Endodermal cell (in vitro differentiated cells): ENCODE measurements around the gene POLR1C. TPM values are rescaled to one million over a fixed set of nuclear protein-coding genes. Genes with fewer than 3 reads are reported as not detected.
"Not testable (repeated sequence)": the region's sequence is repeated elsewhere in the genome, so short reads cannot be mapped to it uniquely, and the experiment has no call there.

Experiments used
- DNase-seq: peaks from one replicate; pipeline ENCODE4 v3.0.0-alpha.2; 2017
- H3K27ac ChIP-seq: 2 replicates; pipeline ENCODE4 v1.5.1; 2013; ENCODE audit warnings: mild to moderate bottlenecking, low read depth, low read length, moderate library complexity
- H3K27me3 ChIP-seq: 2 replicates; pipeline ENCODE4 v1.6.1; 2013; ENCODE audit warnings: mild to moderate bottlenecking, low read length, moderate library complexity; ENCODE audit not compliant: insufficient read depth, control insufficient read depth, poor library complexity, severe bottlenecking
- H3K36me3 ChIP-seq: 2 replicates; pipeline ENCODE4 v1.7.0; 2013; ENCODE audit warnings: mild to moderate bottlenecking, low read length, moderate library complexity; ENCODE audit not compliant: control insufficient read depth, insufficient read depth
- H3K4me1 ChIP-seq: one replicate; pipeline ENCODE4 v1.7.0; 2013; ENCODE audit warnings: low read length; ENCODE audit not compliant: control insufficient read depth, insufficient read depth
- H3K4me3 ChIP-seq: 2 replicates; pipeline ENCODE4 v1.5.1; 2013; ENCODE audit warnings: mild to moderate bottlenecking, low read length, moderate library complexity
- H3K9ac ChIP-seq: 2 replicates; pipeline ENCODE4 v1.6.1; 2013; ENCODE audit warnings: mild to moderate bottlenecking, low read length, moderate library complexity; ENCODE audit not compliant: poor library complexity, severe bottlenecking; ENCODE audit errors: extremely low read depth
- H3K9me3 ChIP-seq: 2 replicates; pipeline ENCODE4 v1.6.1; 2013; ENCODE audit warnings: mild to moderate bottlenecking, low read length, moderate library complexity; ENCODE audit not compliant: control insufficient read depth
- H3K27ac Mint-ChIP-seq: 2 replicates; pipeline ENCODE4 v1.8.0; 2020; ENCODE audit warnings: mixed read lengths
- H3K27me3 Mint-ChIP-seq: 2 replicates; pipeline ENCODE4 v1.8.0; 2021; ENCODE audit warnings: mild to moderate bottlenecking, mixed read lengths; ENCODE audit not compliant: insufficient read depth
- H3K36me3 Mint-ChIP-seq: 2 replicates; pipeline ENCODE4 v1.8.0; 2020; ENCODE audit warnings: low read depth, mixed read lengths
- H3K4me1 Mint-ChIP-seq: 2 replicates; pipeline ENCODE4 v1.8.0; 2020; ENCODE audit warnings: mixed read lengths
- H3K4me3 Mint-ChIP-seq: 2 replicates; pipeline ENCODE4 v1.8.0; 2020; ENCODE audit warnings: mild to moderate bottlenecking, moderate library complexity, mixed read lengths
- H3K9me3 Mint-ChIP-seq: 2 replicates; pipeline ENCODE4 v1.8.0; 2020; ENCODE audit warnings: mild to moderate bottlenecking, mixed read lengths
- WGBS, 2 experiments: methylation state at CpG; one replicate each; pipeline versions ENCODE4 v1.1.5 to v1.1.7; 2013; ENCODE audit warnings: missing lambda C conversion rate in 2 of 2, mixed read lengths in 1 of 2; ENCODE audit not compliant: insufficient coverage in 1 of 2, insufficient read length in 1 of 2; 5-methylcytosine and 5-hydroxymethylcytosine counted together
- total RNA-seq, 2 donors: library from RNA; stranded (reverse); fragmentation: NEBNext Ultra II Directional in 1 of 2; extraction: Animal tissue kit (Norgen Biotek cat#: 25700) in 1 of 2; gene quantifications; 2 replicates in 1 of 2; 3 replicates in 1 of 2; pipeline ENCODE4 v1.2.1, GENCODE V29; 2021
- TF ChIP-seq, protein P1 (sequence below): fragments of 200-600 bp; sonication (generic); conservative IDR thresholded peaks from 2 replicates; pipeline ENCODE4 v1.5.0; 2021; ENCODE audit warnings: antibody characterized with exemption, mild to moderate bottlenecking

POLR1C gene
- total RNA-seq, 2 donors from 2014 or later: 37.6 to 44.2 TPM

- peaks cover 34% of the 10 kb centered on the region for H3K36me3 Mint-ChIP-seq
- Histone ChIP-seq H3K36me3 (peaks cover 38% of the 10 kb centered on the region), H3K4me3 (no peak overlapping the region), H3K9ac (no peak overlapping the region), H3K27me3 (no peaks in the 10 kb centered on the region), H3K4me1 (no peaks in the 10 kb centered on the region), H3K27ac (no peak overlapping the region), H3K9me3 (no peaks in the 10 kb centered on the region)
- H3K9me3 Mint-ChIP-seq: no peaks in the 10 kb centered on the region
- WGBS, 2 experiments: 63 to 69% methylated on average over 6 to 18 of the region's 18 CpGs
- no peak overlapping the region for H3K4me3 Mint-ChIP-seq
- peak overlapping the region; percentile 78 for H3K27ac Mint-ChIP-seq
- TF ChIP-seq, protein P1, sequence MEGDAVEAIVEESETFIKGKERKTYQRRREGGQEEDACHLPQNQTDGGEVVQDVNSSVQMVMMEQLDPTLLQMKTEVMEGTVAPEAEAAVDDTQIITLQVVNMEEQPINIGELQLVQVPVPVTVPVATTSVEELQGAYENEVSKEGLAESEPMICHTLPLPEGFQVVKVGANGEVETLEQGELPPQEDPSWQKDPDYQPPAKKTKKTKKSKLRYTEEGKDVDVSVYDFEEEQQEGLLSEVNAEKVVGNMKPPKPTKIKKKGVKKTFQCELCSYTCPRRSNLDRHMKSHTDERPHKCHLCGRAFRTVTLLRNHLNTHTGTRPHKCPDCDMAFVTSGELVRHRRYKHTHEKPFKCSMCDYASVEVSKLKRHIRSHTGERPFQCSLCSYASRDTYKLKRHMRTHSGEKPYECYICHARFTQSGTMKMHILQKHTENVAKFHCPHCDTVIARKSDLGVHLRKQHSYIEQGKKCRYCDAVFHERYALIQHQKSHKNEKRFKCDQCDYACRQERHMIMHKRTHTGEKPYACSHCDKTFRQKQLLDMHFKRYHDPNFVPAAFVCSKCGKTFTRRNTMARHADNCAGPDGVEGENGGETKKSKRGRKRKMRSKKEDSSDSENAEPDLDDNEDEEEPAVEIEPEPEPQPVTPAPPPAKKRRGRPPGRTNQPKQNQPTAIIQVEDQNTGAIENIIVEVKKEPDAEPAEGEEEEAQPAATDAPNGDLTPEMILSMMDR: peak; percentile 76
- H3K4me1 Mint-ChIP-seq: peaks cover 17% of the 10 kb centered on the region
- peak; percentile 85 for DNase-seq
- no peaks in the 10 kb centered on the region for H3K27me3 Mint-ChIP-seq
Measured at GRCh38 chr6:43496370-43497128, 20.3 kb upstream of the POLR1C start.

- Histone ChIP-seq H3K9me3 (no peaks in the 10 kb centered on the region), H3K4me3 (no peak overlapping the region), H3K27me3 (no peaks in the 10 kb centered on the region), H3K9ac (no peak overlapping the region), H3K36me3 (peaks cover 38% of the 10 kb centered on the region), H3K27ac (no peak overlapping the region), H3K4me1 (no peaks in the 10 kb centered on the region)
- TF ChIP-seq, protein P1: no peak
- no peaks in the 10 kb centered on the region for H3K27me3 Mint-ChIP-seq
- H3K36me3 Mint-ChIP-seq: peaks cover 39% of the 10 kb centered on the region
- no peak overlapping the region for H3K27ac Mint-ChIP-seq
- 93 to 100% methylated on average over 3 to 6 of the region's 6 CpGs for WGBS, 2 experiments
- no peaks in the 10 kb centered on the region for H3K9me3 Mint-ChIP-seq
- DNase-seq: no peak
- H3K4me3 Mint-ChIP-seq: no peak overlapping the region
- H3K4me1 Mint-ChIP-seq: peaks cover 17% of the 10 kb centered on the region
Measured at GRCh38 chr6:43497129-43497396, 19.8 kb upstream of the POLR1C start.

DNA sequence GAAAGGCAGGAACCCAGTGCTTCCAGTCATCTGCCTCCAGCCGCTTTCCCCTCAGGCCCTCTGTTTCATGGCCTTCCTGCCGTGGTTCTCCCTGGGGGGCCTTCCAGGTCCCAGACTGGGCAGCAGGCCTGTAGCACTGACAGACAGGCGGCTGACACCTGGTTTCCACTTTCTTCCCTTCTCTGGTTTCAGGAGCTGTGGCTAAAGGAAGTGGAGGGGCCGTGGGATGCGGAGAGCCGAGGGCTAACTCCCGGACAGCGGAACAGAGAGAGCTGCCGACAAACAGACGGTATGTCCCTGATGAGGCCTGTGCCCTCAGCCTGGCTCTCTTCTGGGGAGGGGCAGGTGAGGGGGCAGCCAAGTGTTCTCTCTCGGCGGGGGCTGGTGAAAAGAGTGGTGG is 19.2 kb upstream of the POLR1C start:
- WGBS, 2 experiments: 94 to 97% methylated on average over 6 to 12 of the region's 12 CpGs
- Mint-ChIP-seq H3K27me3 (no peaks in the 10 kb centered on the region), H3K9me3 (no peaks in the 10 kb centered on the region), H3K27ac (no peak overlapping the region), H3K4me3 (no peak overlapping the region), H3K4me1 (peaks cover 13% of the 10 kb centered on the region), H3K36me3 (peaks cover 45% of the 10 kb centered on the region)
- Histone ChIP-seq H3K27me3 (no peaks in the 10 kb centered on the region), H3K27ac (no peak overlapping the region), H3K4me1 (no peaks in the 10 kb centered on the region), H3K9ac (no peak overlapping the region), H3K36me3 (peaks cover 43% of the 10 kb centered on the region), H3K9me3 (no peaks in the 10 kb centered on the region), H3K4me3 (no peak overlapping the region)
- TF ChIP-seq, protein P1: no peak
- DNase-seq: no peak

- not testable (repeated sequence) for H3K27ac ChIP-seq, H3K9me3 Mint-ChIP-seq, H3K4me1 ChIP-seq, H3K27me3 Mint-ChIP-seq, H3K27me3 ChIP-seq, H3K9ac ChIP-seq, H3K9me3 ChIP-seq, H3K4me3 ChIP-seq, H3K4me3 Mint-ChIP-seq, H3K27ac Mint-ChIP-seq, DNase-seq
- Mint-ChIP-seq H3K36me3 (peaks cover 49% of the 10 kb centered on the region), H3K4me1 (peaks cover 13% of the 10 kb centered on the region)
- 93 to 100% methylated on average over 5 of the region's 5 CpGs for WGBS, 2 experiments
- peaks cover 47% of the 10 kb centered on the region for H3K36me3 ChIP-seq
Measured at GRCh38 chr6:43498291-43498690, 18.6 kb upstream of the POLR1C start.
